ENCODE data around the gene ACSBG1.

Gene ACSBG1

GRCh38 chr15:78120523-78120922 lies 113.8 kb downstream of the ACSBG1 start:
- no peak overlapping the region for H2BK15ac ChIP-seq (ENCODE audit: low read depth, poor library complexity, severe bottlenecking)
- H3K36me3 ChIP-seq (ENCODE audit: control insufficient read depth in 1 of 2, insufficient read depth in 2 of 2, low read depth in 1 of 2, low read length in 2 of 2) = peaks cover 0 to 18% of the 10 kb centered on the region in 2 experiments
- H3K14ac ChIP-seq (ENCODE audit: low read length in 2 of 2) = no peak overlapping the region
- peaks cover 2% of the 10 kb centered on the region for H3K79me1 ChIP-seq (replicated peaks; ENCODE audit: low read length, poor library complexity, severe bottlenecking)
- peaks cover 2% of the 10 kb centered on the region for H3K4me1 ChIP-seq (ENCODE audit: control insufficient read depth, insufficient read depth, low read depth, low read length)
- H2AK5ac ChIP-seq (ENCODE audit: low read length, severe bottlenecking) = no peak overlapping the region
- H4K91ac ChIP-seq (ENCODE audit: low read length) = no peak overlapping the region
- DNase-seq = no peak
- 63% methylated on average over 4 of the region's 5 CpGs for WGBS
- no peak overlapping the region for H3K4me2 ChIP-seq (ENCODE audit: low read length, poor library complexity, severe bottlenecking)
- H2BK12ac ChIP-seq (ENCODE audit: low read length in 2 of 2) = no peak overlapping the region
- no peak overlapping the region for H3K27ac ChIP-seq (ENCODE audit: low read length, poor library complexity, severe bottlenecking)
- no peak overlapping the region for H3K23ac ChIP-seq (ENCODE audit: low read length in 2 of 2)
- H3K9ac ChIP-seq (ENCODE audit: low read length) = no peak overlapping the region
- peak overlapping the region in 1 of 2 experiments; percentile 21 for H3K18ac ChIP-seq (ENCODE audit: low read depth in 1 of 2, low read length in 2 of 2)
- no peak overlapping the region for H3K4me3 ChIP-seq (ENCODE audit: insufficient read depth in 1 of 2, low read depth in 1 of 2, low read length in 2 of 2)
- H4K8ac ChIP-seq (ENCODE audit: low read length) = no peak overlapping the region
- no peak overlapping the region for H2BK120ac ChIP-seq (ENCODE audit: low read depth, low read length)
- no peaks in the 10 kb centered on the region for H3K9me3 ChIP-seq (ENCODE audit: control insufficient read depth, low read length)
- H3K27me3 ChIP-seq (ENCODE audit: control insufficient read depth in 1 of 2, insufficient read depth in 1 of 2, low read length in 2 of 2) = peaks cover 0 to 27% of the 10 kb centered on the region in 2 experiments
- no peak overlapping the region for H2AFZ ChIP-seq (ENCODE audit: low read depth, low read length)
- H3K4ac ChIP-seq (ENCODE audit: low read depth in 1 of 2, low read length in 2 of 2) = no peak overlapping the region
- H2BK5ac ChIP-seq (ENCODE audit: low read depth, low read length, poor library complexity, severe bottlenecking) = no peak overlapping the region
